SK-N-SH (cell line): ENCODE results near the gene RBBP7. TPM values are rescaled to one million over a fixed set of nuclear protein-coding genes. Genes with fewer than 3 reads are reported as not detected.

Source experiments
- CTCF ChIA-PET: fragments of 300-600, 350-600 bp; formaldehyde crosslinking; extraction: SDS; loops from one replicate; lab custom pipeline; 2021; lab: Yijun Ruan, JAX
- POLR2A ChIA-PET: fragments of 350-600 bp; sonication (Branson Sonifier 250); formaldehyde crosslinking; extraction: SDS; loops from one replicate; lab custom pipeline; 2020; ENCODE audit warnings: antibody characterized with exemption, inconsistent platforms; lab: Yijun Ruan, JAX
- DNase-seq: peaks from one replicate; pipeline ENCODE4 v3.0.0; 2012
- H2AFZ ChIP-seq: fragments of 200-600 bp; sonication (generic); 2 replicates; pipeline ENCODE4 v1.8.1; 2016; ENCODE audit warnings: antibody characterized with exemption, mild to moderate bottlenecking, low read depth
- H3F3A ChIP-seq: fragments of 200-600 bp; sonication (generic); replicated peaks from 2 replicates; pipeline ENCODE3; 2016; ENCODE audit warnings: antibody characterized with exemption, mild to moderate bottlenecking; ENCODE audit not compliant: insufficient read depth
- H3K27ac ChIP-seq, 2 experiments: fragments of 200-500 bp in 1 of 2; fragments of 200-600 bp in 1 of 2; sonication (Bioruptor generic) in 1 of 2; sonication (generic), shearing (Covaris generic) in 1 of 2; 2 replicates each; pipeline versions ENCODE4 v1.5.1 to v1.6.1; 2014 to 2016; ENCODE audit warnings: low read depth in 2 of 2, inconsistent platforms in 1 of 2, low read length in 1 of 2, mild to moderate bottlenecking in 1 of 2, mixed read lengths in 1 of 2
- H3K27me3 ChIP-seq: fragments of 200-600 bp; sonication (generic), shearing (Covaris generic); 2 replicates; pipeline ENCODE4 v1.6.1; 2016; ENCODE audit warnings: mixed run types; ENCODE audit not compliant: insufficient read depth
- H3K36me3 ChIP-seq, 2 experiments: fragments of 200-500 bp in 1 of 2; fragments of 200-600 bp in 1 of 2; sonication (Bioruptor generic) in 1 of 2; sonication (generic) in 1 of 2; replicated peaks in 1 of 2; 2 replicates each; pipeline versions ENCODE3 to v1.5.1; 2014 to 2016; ENCODE audit warnings: low read length in 1 of 2, mild to moderate bottlenecking in 1 of 2; ENCODE audit not compliant: insufficient read depth in 2 of 2, control insufficient read depth in 1 of 2
- H3K4me1 ChIP-seq, 2 experiments: fragments of 200-500 bp in 1 of 2; fragments of 200-600 bp in 1 of 2; sonication (Bioruptor generic) in 1 of 2; sonication (generic), shearing (Covaris generic) in 1 of 2; 2 replicates each; pipeline versions ENCODE4 v1.5.1 to v1.6.1; 2014 to 2016; ENCODE audit warnings: low read depth in 1 of 2, low read length in 1 of 2, mixed run types in 1 of 2; ENCODE audit not compliant: insufficient read depth in 2 of 2, control insufficient read depth in 1 of 2
- H3K4me2 ChIP-seq: fragments of 200-600 bp; sonication (generic), shearing (Covaris generic); 2 replicates; pipeline ENCODE4 v1.6.1; 2017; ENCODE audit warnings: mixed run types
- H3K4me3 ChIP-seq, 2 experiments: fragments of 200-500 bp in 1 of 2; fragments of 200-600 bp in 1 of 2; sonication (Bioruptor generic) in 1 of 2; sonication (generic), shearing (Covaris generic) in 1 of 2; 2 replicates each; pipeline versions ENCODE4 v1.5.1 to v1.8.1; 2014 to 2016; ENCODE audit warnings: low read depth in 2 of 2, inconsistent platforms in 1 of 2, low read length in 1 of 2, mild to moderate bottlenecking in 1 of 2, mixed read lengths in 1 of 2, moderate library complexity in 1 of 2
- H3K79me2 ChIP-seq: fragments of 200-600 bp; sonication (generic); 2 replicates; pipeline ENCODE4 v1.8.1; 2017; ENCODE audit warnings: mild to moderate bottlenecking; ENCODE audit not compliant: insufficient read depth
- H3K9ac ChIP-seq: fragments of 200-600 bp; sonication (generic); 2 replicates; pipeline ENCODE4 v1.6.1; 2017; ENCODE audit warnings: mixed run types
- H3K9me2 ChIP-seq: fragments of 200-600 bp; sonication (generic); 2 replicates; pipeline ENCODE4 v1.6.1; 2017; ENCODE audit warnings: mixed run types
- H3K9me3 ChIP-seq: fragments of 200-600 bp; sonication (generic); 2 replicates; pipeline ENCODE4 v1.6.1; 2017; ENCODE audit warnings: mixed run types, mild to moderate bottlenecking, moderate library complexity
- H4K20me1 ChIP-seq: fragments of 200-600 bp; sonication (generic); 2 replicates; pipeline ENCODE4 v1.6.1; 2017; ENCODE audit warnings: mild to moderate bottlenecking, mixed run types; ENCODE audit not compliant: insufficient read depth
- CTCF ChIP-seq: fragments of 200-600 bp; sonication (generic); IDR thresholded peaks from 2 replicates; pipeline ENCODE4 v1.6.1; 2017; ENCODE audit warnings: antibody characterized with exemption, mild to moderate bottlenecking, moderate library complexity
- FOSL2 ChIP-seq: IDR thresholded peaks from 2 replicates; pipeline ENCODE4 v1.4.0; 2012; ENCODE audit warnings: low read depth, mild to moderate bottlenecking, moderate library complexity, borderline replicate concordance
- FOXJ3 ChIP-seq: sonication (generic); formaldehyde crosslinking; IDR thresholded peaks from 2 replicates; pipeline ENCODE4 v1.5.1; 2020; ENCODE audit warnings: mild to moderate bottlenecking, missing genetic modification reagents
- FOXM1 ChIP-seq: IDR thresholded peaks from 2 replicates; pipeline ENCODE4 v1.4.0; 2012; ENCODE audit warnings: low read depth, mild to moderate bottlenecking
- GABPA ChIP-seq: IDR thresholded peaks from 2 replicates; pipeline ENCODE4 v1.4.0; 2012; ENCODE audit warnings: low read depth, mild to moderate bottlenecking
- GATA2 ChIP-seq: sonication (generic); formaldehyde crosslinking; IDR thresholded peaks from 2 replicates; pipeline ENCODE4 v1.5.0; 2020; ENCODE audit warnings: mild to moderate bottlenecking, missing genetic modification reagents
- IRF3 ChIP-seq: fragments of 150-350 bp; IDR thresholded peaks from 2 replicates; pipeline ENCODE4 v1.6.1; 2016; ENCODE audit warnings: mild to moderate bottlenecking, low read depth, low read length
- JUND ChIP-seq: IDR thresholded peaks from 2 replicates; pipeline ENCODE4 v1.4.0; 2012
- MAX ChIP-seq: IDR thresholded peaks from 2 replicates; pipeline ENCODE4 v1.4.0; 2012; ENCODE audit warnings: low read depth
- NFIC ChIP-seq: IDR thresholded peaks from 2 replicates; pipeline ENCODE4 v1.4.0; 2012; ENCODE audit warnings: borderline replicate concordance
- POLR2AphosphoS5 ChIP-seq: IDR thresholded peaks from 2 replicates; pipeline ENCODE4 v1.6.1; 2012; ENCODE audit warnings: low read depth, low read length
- RFX5 ChIP-seq: IDR thresholded peaks from 2 replicates; pipeline ENCODE4 v1.6.1; 2012; ENCODE audit warnings: mild to moderate bottlenecking, improper control_type of control experiment, low read length
- RXRA ChIP-seq: IDR thresholded peaks from 2 replicates; pipeline ENCODE4 v1.4.0; 2012; ENCODE audit warnings: low read depth, mild to moderate bottlenecking, borderline replicate concordance
- SIN3A ChIP-seq: IDR thresholded peaks from 2 replicates; pipeline ENCODE4 v1.6.1; 2012; ENCODE audit warnings: low read depth, mild to moderate bottlenecking, low read length, moderate library complexity, borderline replicate concordance
- YY1 ChIP-seq: IDR thresholded peaks from 2 replicates; pipeline ENCODE4 v1.4.0; 2012; ENCODE audit warnings: low read depth, mild to moderate bottlenecking
- ZBTB33 ChIP-seq: IDR thresholded peaks from 2 replicates; pipeline ENCODE4 v1.4.0; 2012; ENCODE audit warnings: low read depth, borderline replicate concordance
- WGBS: methylation state at CpG from one replicate; pipeline ENCODE4 v1.1.6; 2017; ENCODE audit warnings: low lambda C conversion rate; 5-methylcytosine and 5-hydroxymethylcytosine counted together
- polyA plus RNA-seq, 3 experiments: library from polyadenylated mRNA; depleted of rRNA; stranded (reverse); fragments of >200 nt; gene quantifications; 2 replicates each; pipeline ENCODE4 v1.2.3, GENCODE V29; 2012
- TF ChIP-seq, protein P1 (sequence below): fragments of 150-350 bp; IDR thresholded peaks from 2 replicates; pipeline ENCODE4 v1.6.1; 2017; ENCODE audit warnings: antibody characterized with exemption, low read length, low read depth, borderline replicate concordance
- TF ChIP-seq, protein P2 (sequence below): IDR thresholded peaks from 2 replicates; pipeline ENCODE4 v1.6.1; 2012; ENCODE audit warnings: mild to moderate bottlenecking, low read depth, low read length, moderate library complexity
- TF ChIP-seq, protein P3 (sequence below): IDR thresholded peaks from 2 replicates; pipeline ENCODE4 v1.4.0; 2012; ENCODE audit warnings: low read depth, borderline replicate concordance

Gene RBBP7
- polyA plus RNA-seq, 1 of the 3 experiments (the other 2 are of a cell fraction) = 172 TPM

GRCh38 chrX:16914058-16914457, 43.9 kb upstream of the RBBP7 start:
- WGBS = 36% methylated on average over 3 of the region's 3 CpGs
- DNase-seq = no peak
- POLR2A ChIA-PET = no interaction called here

More at GRCh38 chrX:16914058-16914457, 43.9 kb upstream of the RBBP7 start:
- H4K20me1 ChIP-seq = no peaks in the 10 kb centered on the region
- no peaks in the 10 kb centered on the region; a peak in 1 of 4 replicates for H3K4me1 ChIP-seq
- no peak overlapping the region for H3K27ac ChIP-seq
- TF ChIP-seq POLR2AphosphoS5 = no peak
- no peak for TF ChIP-seq NFIC
- TF ChIP-seq, protein P1, sequence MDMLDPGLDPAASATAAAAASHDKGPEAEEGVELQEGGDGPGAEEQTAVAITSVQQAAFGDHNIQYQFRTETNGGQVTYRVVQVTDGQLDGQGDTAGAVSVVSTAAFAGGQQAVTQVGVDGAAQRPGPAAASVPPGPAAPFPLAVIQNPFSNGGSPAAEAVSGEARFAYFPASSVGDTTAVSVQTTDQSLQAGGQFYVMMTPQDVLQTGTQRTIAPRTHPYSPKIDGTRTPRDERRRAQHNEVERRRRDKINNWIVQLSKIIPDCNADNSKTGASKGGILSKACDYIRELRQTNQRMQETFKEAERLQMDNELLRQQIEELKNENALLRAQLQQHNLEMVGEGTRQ = no peak
- no peak for TF ChIP-seq JUND
- TF ChIP-seq FOSL2 = no peak
- no peak for TF ChIP-seq GATA2 (CRISPR knock-in tag)
- no peak for TF ChIP-seq ZBTB33
- no peak for TF ChIP-seq IRF3
- TF ChIP-seq CTCF = no peak
- no peak for TF ChIP-seq SIN3A
- no peak for TF ChIP-seq MAX
- TF ChIP-seq RXRA = no peak
- TF ChIP-seq, protein P2, sequence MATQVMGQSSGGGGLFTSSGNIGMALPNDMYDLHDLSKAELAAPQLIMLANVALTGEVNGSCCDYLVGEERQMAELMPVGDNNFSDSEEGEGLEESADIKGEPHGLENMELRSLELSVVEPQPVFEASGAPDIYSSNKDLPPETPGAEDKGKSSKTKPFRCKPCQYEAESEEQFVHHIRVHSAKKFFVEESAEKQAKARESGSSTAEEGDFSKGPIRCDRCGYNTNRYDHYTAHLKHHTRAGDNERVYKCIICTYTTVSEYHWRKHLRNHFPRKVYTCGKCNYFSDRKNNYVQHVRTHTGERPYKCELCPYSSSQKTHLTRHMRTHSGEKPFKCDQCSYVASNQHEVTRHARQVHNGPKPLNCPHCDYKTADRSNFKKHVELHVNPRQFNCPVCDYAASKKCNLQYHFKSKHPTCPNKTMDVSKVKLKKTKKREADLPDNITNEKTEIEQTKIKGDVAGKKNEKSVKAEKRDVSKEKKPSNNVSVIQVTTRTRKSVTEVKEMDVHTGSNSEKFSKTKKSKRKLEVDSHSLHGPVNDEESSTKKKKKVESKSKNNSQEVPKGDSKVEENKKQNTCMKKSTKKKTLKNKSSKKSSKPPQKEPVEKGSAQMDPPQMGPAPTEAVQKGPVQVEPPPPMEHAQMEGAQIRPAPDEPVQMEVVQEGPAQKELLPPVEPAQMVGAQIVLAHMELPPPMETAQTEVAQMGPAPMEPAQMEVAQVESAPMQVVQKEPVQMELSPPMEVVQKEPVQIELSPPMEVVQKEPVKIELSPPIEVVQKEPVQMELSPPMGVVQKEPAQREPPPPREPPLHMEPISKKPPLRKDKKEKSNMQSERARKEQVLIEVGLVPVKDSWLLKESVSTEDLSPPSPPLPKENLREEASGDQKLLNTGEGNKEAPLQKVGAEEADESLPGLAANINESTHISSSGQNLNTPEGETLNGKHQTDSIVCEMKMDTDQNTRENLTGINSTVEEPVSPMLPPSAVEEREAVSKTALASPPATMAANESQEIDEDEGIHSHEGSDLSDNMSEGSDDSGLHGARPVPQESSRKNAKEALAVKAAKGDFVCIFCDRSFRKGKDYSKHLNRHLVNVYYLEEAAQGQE = no peak
- TF ChIP-seq YY1 = no peak
- TF ChIP-seq RFX5 = no peak
- TF ChIP-seq FOXM1 = no peak
- TF ChIP-seq GABPA = no peak
- no peak for TF ChIP-seq FOXJ3 (CRISPR knock-in tag)
- TF ChIP-seq, protein P3, sequence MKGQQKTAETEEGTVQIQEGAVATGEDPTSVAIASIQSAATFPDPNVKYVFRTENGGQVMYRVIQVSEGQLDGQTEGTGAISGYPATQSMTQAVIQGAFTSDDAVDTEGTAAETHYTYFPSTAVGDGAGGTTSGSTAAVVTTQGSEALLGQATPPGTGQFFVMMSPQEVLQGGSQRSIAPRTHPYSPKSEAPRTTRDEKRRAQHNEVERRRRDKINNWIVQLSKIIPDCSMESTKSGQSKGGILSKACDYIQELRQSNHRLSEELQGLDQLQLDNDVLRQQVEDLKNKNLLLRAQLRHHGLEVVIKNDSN = no peak
- no peak overlapping the region for H3K4me3 ChIP-seq
- H3K9me2 ChIP-seq = no peaks in the 10 kb centered on the region
- H3K36me3 ChIP-seq = no peaks in the 10 kb centered on the region
- no peak overlapping the region for H3K4me2 ChIP-seq
- no peaks in the 10 kb centered on the region; the same call in 1 of the 2 replicates for H3K27me3 ChIP-seq
- CTCF ChIA-PET = no interaction called here
- H3K9me3 ChIP-seq = no peaks in the 10 kb centered on the region
- H2AFZ ChIP-seq = no peak overlapping the region
- H3K79me2 ChIP-seq = no peaks in the 10 kb centered on the region
- no peaks in the 10 kb centered on the region for H3F3A ChIP-seq
- no peak overlapping the region for H3K9ac ChIP-seq
